NT2/D1 (cell line): Measurements from ENCODE around the gene FGF2.
"Not testable (repeated sequence)": the region's sequence is repeated elsewhere in the genome, so short reads cannot be mapped to it uniquely, and the experiment has no call there.

Source experiments
- SUZ12 ChIP-seq: IDR thresholded peaks from 2 replicates; pipeline ENCODE4 v1.6.1; 2011; ENCODE audit not compliant: insufficient read length, insufficient read depth; ENCODE audit errors: extremely low read depth
- YY1 ChIP-seq: IDR thresholded peaks from 2 replicates; pipeline ENCODE4 v1.6.1; 2011; ENCODE audit not compliant: insufficient read length, insufficient read depth
- ZNF274 ChIP-seq: IDR thresholded peaks from 2 replicates; pipeline ENCODE4 v1.6.1; 2011; ENCODE audit warnings: mild to moderate bottlenecking, low read depth, low read length

GRCh38 chr4:122868235-122868634 is 41.6 kb downstream of the FGF2 start:
- not testable (repeated sequence) for TF ChIP-seq ZNF274, YY1, SUZ12
